HG03108 (cell line): Measurements from ENCODE around the gene ARMC6.
"Not testable (repeated sequence)": the region's sequence is repeated elsewhere in the genome, so short reads cannot be mapped to it uniquely, and the experiment has no call there.

ENCODE experiments used
- ATAC-seq: cut with Tn5 transposase; IDR thresholded peaks from one replicate; pipeline ENCODE4 v1.9.1; 2021; ENCODE audit warnings: moderate library complexity; ENCODE audit not compliant: unreplicated experiment

Gene ARMC6

DNA sequence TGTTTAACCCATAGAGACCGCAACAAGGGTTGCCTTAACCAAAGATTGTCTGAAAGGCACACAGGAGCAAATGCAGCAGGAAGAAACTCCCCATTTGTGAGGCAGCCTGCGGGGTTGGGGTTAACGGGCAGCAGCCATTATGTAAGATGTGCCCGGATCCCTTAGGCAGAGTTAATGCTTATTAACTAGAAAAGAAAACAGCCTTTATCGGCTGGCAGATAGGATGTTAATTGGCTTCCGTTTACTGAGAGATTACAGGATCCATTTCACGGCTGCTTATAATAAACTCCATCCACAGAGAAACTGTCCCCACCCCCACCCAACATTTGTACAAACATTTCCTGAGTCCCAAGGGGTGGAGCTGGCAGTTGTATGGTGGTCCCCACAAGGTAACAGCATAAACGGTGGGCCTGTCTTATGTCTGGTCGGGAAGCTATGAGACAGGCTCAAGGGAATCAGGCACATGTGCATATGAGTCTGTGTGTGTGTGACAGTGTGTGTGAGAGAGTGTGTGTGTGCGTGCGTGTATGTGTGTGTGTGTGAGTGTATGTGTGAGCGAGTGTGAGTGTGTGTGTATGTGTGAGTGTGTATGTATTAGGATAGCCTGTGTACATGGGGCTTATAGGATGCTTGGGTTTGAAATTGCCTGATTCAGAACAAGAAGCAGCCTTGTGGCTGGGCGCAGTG is 40.9 kb downstream of the ARMC6 start:
- ATAC-seq: no peak

GRCh38 chr19:19075126-19075525 is 41.7 kb downstream of the ARMC6 start:
- no peak for ATAC-seq

DNA sequence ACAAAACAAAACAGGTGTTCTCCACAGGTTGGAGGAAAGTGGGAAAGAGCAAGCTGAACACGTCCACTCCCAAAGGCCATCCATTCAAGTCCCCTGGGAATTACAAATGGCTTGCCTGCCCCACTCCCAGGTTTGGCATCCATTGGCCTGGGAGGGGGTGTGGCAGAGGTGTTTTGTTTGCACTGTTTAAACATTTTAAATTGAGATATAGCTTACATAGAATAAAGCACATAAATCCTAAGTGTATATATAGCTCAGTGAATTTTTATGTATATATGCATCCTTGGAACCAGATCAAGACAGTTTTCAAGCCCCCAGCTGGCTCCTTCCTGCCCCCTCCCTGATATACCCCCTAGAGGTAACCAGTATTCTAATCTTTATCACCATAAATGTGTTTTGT is 43.1 kb downstream of the ARMC6 start:
- no peak for ATAC-seq

- ATAC-seq: no peak
These were observed 43.7 kb downstream of the ARMC6 start for GRCh38 chr19:19077103-19077502.

- no peak for ATAC-seq
These were observed 45.4 kb downstream of the ARMC6 start for GRCh38 chr19:19078801-19079200.

GRCh38 chr19:19079571-19079970 is 46.2 kb downstream of the ARMC6 start:
- no peak for ATAC-seq

DNA sequence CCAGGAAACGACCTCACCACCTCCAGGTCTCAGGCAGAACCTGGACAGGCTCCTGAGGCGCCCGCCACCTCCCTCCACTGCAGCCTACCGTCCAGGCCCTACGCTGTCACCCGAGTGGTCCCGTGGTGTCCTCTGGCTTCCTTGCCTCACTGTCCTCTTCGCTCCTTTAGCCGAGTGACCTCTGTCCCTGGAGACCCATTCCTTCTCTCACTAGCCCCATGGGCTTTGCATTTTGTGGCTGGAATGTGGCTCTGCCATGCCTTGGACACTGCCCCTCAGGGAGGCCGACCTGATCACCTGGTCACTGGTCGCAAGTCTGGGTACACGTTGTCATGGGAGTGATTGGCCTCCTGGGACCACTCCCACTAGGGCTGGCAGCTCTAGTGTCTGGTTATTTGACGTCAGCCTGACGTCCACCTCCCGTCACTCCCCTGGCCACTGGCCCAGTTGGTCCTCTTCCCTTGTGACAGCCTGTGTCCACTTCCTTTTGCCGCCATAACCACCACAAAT is 48.3 kb downstream of the ARMC6 start:
- ATAC-seq: no peak

- ATAC-seq: no peak
These were observed 50.2 kb downstream of the ARMC6 start for GRCh38 chr19:19083413-19084178.

GRCh38 chr19:19087676-19088075 is 54.3 kb downstream of the ARMC6 start:
- no peak for ATAC-seq

DNA sequence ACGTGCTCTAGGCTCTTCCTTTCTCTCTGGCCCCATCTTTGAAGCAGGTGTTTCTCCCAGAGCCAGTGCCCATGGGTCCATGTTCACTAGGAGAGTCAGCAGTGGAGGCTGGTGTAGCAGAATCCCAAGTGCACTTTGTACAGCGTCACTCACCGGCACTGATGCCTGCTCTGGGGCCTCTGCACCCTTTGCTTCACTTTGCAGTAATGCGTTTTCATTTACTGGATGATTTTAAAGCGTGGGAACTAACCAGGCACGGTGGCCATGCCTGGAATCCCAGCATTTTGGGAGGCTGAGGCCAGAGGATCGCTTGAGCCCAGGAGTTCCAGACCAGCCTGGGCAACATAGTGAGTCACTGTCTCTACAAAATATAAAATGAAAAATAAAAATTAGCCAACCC is 61.1 kb downstream of the ARMC6 start:
- ATAC-seq: no peak

- ATAC-seq: no peak
These were observed 62.3 kb downstream of the ARMC6 start for GRCh38 chr19:19095691-19096090.

DNA sequence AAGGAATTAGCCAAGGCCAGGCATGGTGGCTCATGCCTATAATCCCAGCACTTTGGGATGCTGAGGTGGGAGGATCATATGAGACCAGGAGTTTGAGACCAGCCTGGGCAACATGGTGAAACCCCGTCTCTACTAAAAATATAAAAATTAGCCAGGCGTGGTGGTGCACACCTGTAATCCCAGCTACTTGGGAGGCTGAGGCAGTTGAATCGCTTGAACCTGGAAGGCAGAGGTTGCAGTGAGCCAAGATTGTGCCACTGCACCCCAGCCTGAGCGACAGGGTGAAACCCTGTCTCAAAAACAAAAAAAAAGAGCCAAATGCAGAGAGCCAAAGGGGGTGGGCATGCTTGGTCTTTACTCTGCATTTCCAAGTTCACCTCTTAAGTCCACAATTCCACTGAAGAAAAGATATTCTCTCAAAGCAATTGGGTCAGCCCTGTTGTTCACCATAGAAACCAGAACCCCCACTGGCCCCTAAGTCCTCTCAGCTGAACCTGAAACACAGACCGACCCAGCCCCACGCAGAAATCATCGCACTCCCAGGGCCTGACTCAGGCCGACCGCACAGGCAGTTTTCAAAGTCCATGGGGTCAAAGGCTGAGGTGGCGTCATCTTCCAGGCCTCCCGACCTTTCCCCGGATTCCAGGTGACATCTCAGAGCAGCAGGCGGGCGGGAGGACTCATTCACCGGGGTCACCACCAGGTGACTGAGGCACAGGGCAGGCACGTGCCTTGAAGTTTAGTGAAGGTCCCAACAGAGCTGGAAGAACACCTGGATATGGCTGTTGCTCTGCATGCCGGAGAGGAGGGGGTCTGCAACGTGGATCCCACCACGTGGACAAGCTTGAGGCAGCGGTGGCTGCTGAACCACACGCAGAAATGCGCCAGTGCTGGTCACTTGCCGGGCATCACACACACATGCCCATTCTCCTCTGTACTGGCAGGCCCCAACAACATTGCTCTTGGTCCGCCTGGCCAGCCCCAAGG is 63.5 kb downstream of the ARMC6 start:
- no peak for ATAC-seq

DNA sequence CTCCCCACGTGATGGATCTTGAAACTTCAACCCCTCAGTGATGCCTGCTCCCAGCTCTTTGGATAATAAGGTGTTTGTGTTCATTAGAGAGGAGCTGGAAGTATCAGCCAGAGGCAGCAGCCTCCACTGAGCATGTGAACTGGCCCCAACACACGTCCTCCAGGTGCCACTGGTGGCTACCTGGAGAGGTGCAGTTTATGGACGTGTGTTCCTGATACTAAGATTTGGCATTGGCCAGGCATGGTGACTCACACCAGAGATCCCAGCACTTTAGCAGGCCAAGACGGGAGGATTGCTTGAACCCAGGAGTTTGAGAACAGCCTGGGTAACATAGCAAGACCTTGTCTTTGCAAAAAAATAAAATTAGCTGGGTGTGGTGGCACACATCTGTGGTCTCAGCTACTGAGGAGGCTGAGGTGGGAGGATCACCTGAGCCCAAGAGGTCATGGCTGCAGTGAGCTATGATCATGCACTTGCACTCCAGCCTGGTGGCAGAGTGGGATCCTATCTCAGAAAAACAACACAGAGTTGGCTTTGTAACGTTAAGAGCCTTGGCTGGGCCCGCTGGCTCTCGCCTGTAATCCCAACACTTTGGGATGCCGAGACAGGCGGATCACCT is 64.8 kb downstream of the ARMC6 start:
- ATAC-seq: no peak

DNA sequence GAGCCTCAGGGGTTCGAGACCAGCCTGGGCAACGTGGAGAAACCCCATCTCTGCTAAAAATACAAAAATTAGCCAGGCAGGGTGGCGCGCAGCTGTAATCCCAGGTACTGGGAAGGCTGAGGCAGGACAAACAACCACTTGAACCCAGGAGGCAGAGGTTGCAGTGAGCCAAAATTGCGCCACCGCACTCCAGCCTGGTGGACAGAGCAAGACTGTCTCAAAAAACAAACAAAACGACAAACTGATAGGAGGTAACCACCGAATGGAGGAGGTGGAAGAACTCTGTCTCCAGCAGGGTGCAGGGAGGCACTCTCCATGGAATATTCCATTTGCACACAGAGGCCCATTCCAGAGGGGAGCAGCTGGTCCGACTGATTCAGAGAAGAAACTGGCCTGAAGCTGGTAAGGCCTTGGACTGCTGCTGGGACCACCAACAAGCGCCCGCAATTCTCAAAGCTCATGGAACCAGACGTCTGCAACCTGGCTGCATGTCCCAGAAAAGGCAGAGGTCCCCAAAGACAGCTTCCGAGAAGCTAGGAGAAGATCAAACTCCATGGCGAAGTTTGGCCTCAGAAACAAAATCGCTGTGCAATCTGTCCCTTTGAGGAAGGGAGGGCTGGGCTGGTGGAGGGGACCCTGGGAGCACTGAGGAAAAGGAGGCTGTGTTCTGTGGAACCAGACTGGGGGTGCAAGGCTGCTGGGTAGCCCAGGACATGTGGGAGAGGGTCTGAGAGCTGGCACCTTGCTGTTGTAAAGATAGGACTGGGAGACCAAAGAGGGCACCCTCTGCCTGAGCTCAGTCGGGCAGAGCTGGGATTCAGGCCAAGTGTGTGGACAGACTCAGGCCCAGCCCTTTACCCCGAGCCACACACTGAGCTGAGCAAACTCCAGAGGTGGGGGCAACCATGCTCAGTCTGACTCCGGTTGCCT is 65.6 kb downstream of the ARMC6 start:
- ATAC-seq: no peak

DNA sequence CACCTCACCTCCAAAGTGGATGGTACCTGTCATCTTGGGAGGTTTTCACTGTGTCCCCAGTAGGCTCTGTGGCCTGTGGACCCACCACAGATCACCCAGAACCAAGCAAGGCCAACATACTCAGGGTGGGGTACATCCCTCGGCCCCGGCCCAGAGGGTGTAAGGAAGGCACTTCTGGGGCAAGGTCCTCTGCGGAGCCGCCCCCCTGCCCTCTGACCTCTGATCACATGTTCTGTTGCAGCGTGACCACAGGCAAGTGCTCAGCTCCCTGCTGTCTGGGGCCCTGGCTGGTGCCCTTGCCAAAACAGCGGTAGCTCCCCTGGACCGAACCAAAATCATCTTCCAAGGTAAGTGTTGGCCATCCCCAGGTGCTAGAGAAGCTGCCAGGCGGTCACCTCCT is 68.1 kb downstream of the ARMC6 start:
- no peak for ATAC-seq

DNA sequence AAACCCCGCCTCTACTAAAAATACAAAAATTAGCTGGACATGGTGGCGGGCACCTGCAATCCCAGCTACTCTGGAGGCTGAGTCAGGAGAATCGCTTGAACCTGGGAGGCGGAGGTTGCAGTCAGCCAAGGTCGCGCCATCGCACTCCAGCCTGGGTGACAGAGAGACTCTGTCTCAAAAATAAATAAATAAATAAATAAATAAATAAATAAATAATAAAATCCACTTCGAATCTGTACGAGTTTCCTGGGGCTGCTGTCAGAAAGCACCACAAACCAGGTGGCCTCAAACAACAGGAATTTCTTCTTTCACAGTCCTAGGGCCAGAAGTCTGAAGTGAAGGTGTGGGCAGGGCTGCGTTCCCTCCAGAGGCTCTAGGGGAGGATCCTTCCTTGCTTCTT is 69.2 kb downstream of the ARMC6 start:
- ATAC-seq: not testable (repeated sequence)

DNA sequence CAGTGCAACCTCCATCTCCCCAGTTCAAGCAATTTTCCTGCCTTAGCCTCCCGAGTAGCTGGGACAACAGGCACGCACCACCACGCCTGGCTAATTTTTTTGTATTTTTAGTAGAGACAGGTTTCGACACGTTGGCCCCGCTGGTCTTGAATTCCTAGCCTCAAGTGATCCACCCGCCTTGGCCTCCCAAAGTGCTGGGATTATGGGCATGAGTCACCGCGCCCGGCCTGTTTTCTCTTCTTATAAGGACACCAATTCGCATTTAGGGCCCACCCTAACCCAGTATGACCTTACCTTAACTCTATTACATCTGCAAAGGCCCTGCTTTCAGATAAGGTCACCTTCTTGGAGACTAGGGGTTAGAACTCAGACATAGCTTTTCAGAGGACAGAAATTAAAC is 69.8 kb downstream of the ARMC6 start:
- no peak for ATAC-seq

GRCh38 chr19:19105365-19106055 is 72.1 kb downstream of the ARMC6 start:
- no peak for ATAC-seq

DNA sequence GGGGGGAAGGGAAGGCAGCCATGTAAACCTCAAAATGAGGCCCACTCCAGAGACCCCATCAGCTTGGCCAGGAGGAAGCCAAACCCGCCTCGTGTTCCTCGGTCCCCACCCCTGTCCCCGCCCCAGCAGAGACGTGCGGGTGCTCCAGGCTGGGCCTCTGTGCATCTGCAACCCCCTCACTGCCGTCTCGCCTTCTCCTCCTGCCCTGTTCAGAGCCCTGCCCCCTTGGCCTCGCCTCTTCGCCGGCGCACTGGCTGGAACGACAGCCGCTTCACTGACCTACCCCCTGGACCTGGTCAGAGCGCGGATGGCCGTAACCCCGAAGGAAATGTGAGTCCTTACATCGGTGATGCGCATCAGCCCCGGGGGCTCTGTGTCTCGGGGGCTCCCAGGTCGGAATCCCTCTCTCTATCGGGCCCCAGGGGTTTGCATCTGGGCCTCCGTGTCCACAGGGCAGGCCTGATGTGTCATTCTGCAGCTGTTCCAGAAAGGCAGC is 72.7 kb downstream of the ARMC6 start:
- no peak for ATAC-seq
